Measurements from ENCODE around the gene TTC6. TPM values are rescaled to one million over a fixed set of nuclear protein-coding genes. Genes with fewer than 3 reads are reported as not detected.

The TTC6 gene
- total RNA-seq, 1 donor from 2014 or later, result 9.2 TPM

GRCh38 chr14:37623971-37624370 lies 28.5 kb downstream of the TTC6 start:
- no peaks in the 10 kb centered on the region for H3K36me3 ChIP-seq
- no peak overlapping the region for H3K27ac ChIP-seq
- TF ChIP-seq CTCF (IDR thresholded peaks at IDR 0.05), result no peak
- H3K9me3 ChIP-seq, result no peaks in the 10 kb centered on the region
- DNase-seq (no peak), ATAC-seq (no peak)
- H3K27me3 ChIP-seq (ENCODE audit: low read depth), result peaks cover 22% of the 10 kb centered on the region
- H3K4me3 ChIP-seq, result no peak overlapping the region
- H3K4me1 ChIP-seq, result no peaks in the 10 kb centered on the region
- intact Hi-C loops (cut with DNase I), result no loop called here

- ATAC-seq (no peak), DNase-seq (no peak)
- Histone ChIP-seq H3K9me3 (peaks cover 5% of the 10 kb centered on the region), H3K36me3 (no peaks in the 10 kb centered on the region), H3K27me3 (ENCODE audit: low read depth) (peaks cover 22% of the 10 kb centered on the region), H3K4me3 (no peak overlapping the region), H3K4me1 (no peaks in the 10 kb centered on the region), H3K27ac (no peak overlapping the region)
- no peak for TF ChIP-seq CTCF (IDR thresholded peaks at IDR 0.05)
- intact Hi-C loops (cut with DNase I), result no loop called here
Measured at GRCh38 chr14:37625597-37626595, 30.5 kb downstream of the TTC6 start.

- TF ChIP-seq CTCF (IDR thresholded peaks at IDR 0.05), result no peak
- H3K4me1 ChIP-seq, result no peaks in the 10 kb centered on the region
Measured at GRCh38 chr14:37637341-37637740, 41.9 kb downstream of the TTC6 start.

GRCh38 chr14:37638599-37638998 lies 43.2 kb downstream of the TTC6 start:
- ATAC-seq, result no peak
- no peaks in the 10 kb centered on the region for H3K27me3 ChIP-seq (ENCODE audit: low read depth)
- intact Hi-C loops (cut with DNase I), result no loop called here
- no peak overlapping the region for H3K27ac ChIP-seq
- no peaks in the 10 kb centered on the region for H3K36me3 ChIP-seq
- H3K4me1 ChIP-seq, result no peaks in the 10 kb centered on the region
- no peak for DNase-seq
- no peaks in the 10 kb centered on the region for H3K9me3 ChIP-seq
- no peak for TF ChIP-seq CTCF (IDR thresholded peaks at IDR 0.05)
- no peak overlapping the region for H3K4me3 ChIP-seq

More at GRCh38 chr14:37637341-37637740, 41.9 kb downstream of the TTC6 start:
- H3K36me3 ChIP-seq, result no peaks in the 10 kb centered on the region
- H3K27me3 ChIP-seq (ENCODE audit: low read depth), result no peaks in the 10 kb centered on the region
- intact Hi-C loops (cut with DNase I), result no loop called here
- no peak overlapping the region for H3K27ac ChIP-seq
- DNase-seq (no peak), ATAC-seq (no peak)
- H3K4me3 ChIP-seq, result no peak overlapping the region
- H3K9me3 ChIP-seq, result no peaks in the 10 kb centered on the region

- DNase-seq (no peak), ATAC-seq (no peak)
- Histone ChIP-seq H3K9me3 (no peaks in the 10 kb centered on the region), H3K4me1 (no peaks in the 10 kb centered on the region), H3K27me3 (ENCODE audit: low read depth) (no peaks in the 10 kb centered on the region), H3K36me3 (no peaks in the 10 kb centered on the region), H3K4me3 (no peak overlapping the region), H3K27ac (no peak overlapping the region)
- TF ChIP-seq CTCF (IDR thresholded peaks at IDR 0.05), result no peak
- intact Hi-C loops (cut with DNase I), result no loop called here
Measured at GRCh38 chr14:37641117-37641516, 45.7 kb downstream of the TTC6 start.

Measured in lower lobe of right lung (tissue), 2 donors.